Keratinocyte (primary cell): ENCODE data around the gene TDP1.

Source experiments
- EZH2 ChIP-seq: IDR thresholded peaks from one replicate; pipeline ENCODE4 v1.6.1; 2012; ENCODE audit warnings: inconsistent platforms, mild to moderate bottlenecking, low read length, moderate library complexity
- TF ChIP-seq, protein P1 (sequence below), 3 experiments: IDR thresholded peaks in 1 of 3; conservative IDR thresholded peaks in 1 of 3; optimal IDR thresholded peaks in 1 of 3; 2 replicates in 2 of 3; 3 replicates in 1 of 3; pipeline versions ENCODE3 to v1.5.1; 2011; ENCODE audit warnings: low read length in 3 of 3, mild to moderate bottlenecking in 3 of 3, moderate library complexity in 2 of 3, control low read depth in 1 of 3, inconsistent platforms in 1 of 3; ENCODE audit not compliant: insufficient read depth in 2 of 3; ENCODE audit errors: extremely low read depth in 1 of 3

DNA sequence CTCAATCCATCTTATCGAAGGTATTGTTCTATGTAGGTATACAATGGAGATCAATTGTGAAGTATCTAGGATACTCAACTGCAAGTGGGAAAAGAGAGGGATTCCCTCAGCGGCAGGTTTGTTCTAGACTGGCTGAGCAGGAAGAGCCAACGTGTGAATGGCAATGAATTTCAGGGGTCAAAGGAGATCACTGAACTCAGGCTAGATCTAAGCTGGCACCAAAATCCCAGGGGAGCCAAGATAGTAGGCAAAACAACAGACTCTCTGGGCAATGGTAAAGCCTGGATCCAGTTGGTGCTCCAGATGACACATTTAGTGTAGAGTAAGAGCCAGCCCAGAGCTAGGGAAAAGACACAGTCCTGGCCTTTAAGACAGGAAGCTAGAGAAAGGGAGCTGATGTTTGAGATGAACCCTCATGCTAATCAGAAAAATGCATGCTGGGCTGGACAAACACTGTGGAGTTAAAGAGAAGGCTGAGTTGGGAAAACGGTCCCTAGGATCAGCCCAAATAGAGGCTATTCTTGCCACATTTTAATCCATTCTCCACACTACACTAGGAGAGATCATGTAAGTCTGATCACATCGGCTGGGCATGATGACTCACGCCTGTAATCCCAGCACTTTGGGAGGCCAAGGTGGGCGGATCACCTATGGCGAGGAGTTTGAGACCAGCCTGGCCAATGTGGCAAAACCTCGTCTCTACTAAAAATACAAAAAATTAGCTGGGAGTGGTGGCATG is 46.8 kb upstream of the TDP1 start:
- TF ChIP-seq, protein P1, sequence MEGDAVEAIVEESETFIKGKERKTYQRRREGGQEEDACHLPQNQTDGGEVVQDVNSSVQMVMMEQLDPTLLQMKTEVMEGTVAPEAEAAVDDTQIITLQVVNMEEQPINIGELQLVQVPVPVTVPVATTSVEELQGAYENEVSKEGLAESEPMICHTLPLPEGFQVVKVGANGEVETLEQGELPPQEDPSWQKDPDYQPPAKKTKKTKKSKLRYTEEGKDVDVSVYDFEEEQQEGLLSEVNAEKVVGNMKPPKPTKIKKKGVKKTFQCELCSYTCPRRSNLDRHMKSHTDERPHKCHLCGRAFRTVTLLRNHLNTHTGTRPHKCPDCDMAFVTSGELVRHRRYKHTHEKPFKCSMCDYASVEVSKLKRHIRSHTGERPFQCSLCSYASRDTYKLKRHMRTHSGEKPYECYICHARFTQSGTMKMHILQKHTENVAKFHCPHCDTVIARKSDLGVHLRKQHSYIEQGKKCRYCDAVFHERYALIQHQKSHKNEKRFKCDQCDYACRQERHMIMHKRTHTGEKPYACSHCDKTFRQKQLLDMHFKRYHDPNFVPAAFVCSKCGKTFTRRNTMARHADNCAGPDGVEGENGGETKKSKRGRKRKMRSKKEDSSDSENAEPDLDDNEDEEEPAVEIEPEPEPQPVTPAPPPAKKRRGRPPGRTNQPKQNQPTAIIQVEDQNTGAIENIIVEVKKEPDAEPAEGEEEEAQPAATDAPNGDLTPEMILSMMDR (optimal IDR thresholded peaks at IDR 0.05 in 1 of 3, IDR thresholded peaks at IDR 0.05 in 1 of 3, conservative IDR thresholded peaks at IDR 0.05 in 1 of 3; ENCODE audit: extremely low read depth in 1 of 3, insufficient read depth in 2 of 3, low read length in 3 of 3) = no peak
- no peak for TF ChIP-seq EZH2
